Measurements from ENCODE around the gene TGDS.

- TF ChIP-seq HDAC2 (IDR thresholded peaks at IDR 0.05; ENCODE audit: borderline replicate concordance in 1 of 2, low read depth in 2 of 2, low read length in 2 of 2) (no peak), SIN3A (conservative IDR thresholded peaks at IDR 0.05 in 1 of 2, IDR thresholded peaks at IDR 0.05 in 1 of 2; ENCODE audit: low read depth in 1 of 2, low read length in 2 of 2) (no peak), ZNF274 (IDR thresholded peaks at IDR 0.05; ENCODE audit: borderline replicate concordance, extremely low read depth, low read length) (no peak), YY1 (IDR thresholded peaks at IDR 0.05; ENCODE audit: low read depth, low read length) (no peak), SP1 (IDR thresholded peaks at IDR 0.05; ENCODE audit: low read depth, low read length) (no peak), RAD21 (IDR thresholded peaks at IDR 0.05 in 1 of 2, conservative IDR thresholded peaks at IDR 0.05 in 1 of 2; ENCODE audit: low read depth in 2 of 2, low read length in 2 of 2) (no peak)
- TF ChIP-seq, protein P1, sequence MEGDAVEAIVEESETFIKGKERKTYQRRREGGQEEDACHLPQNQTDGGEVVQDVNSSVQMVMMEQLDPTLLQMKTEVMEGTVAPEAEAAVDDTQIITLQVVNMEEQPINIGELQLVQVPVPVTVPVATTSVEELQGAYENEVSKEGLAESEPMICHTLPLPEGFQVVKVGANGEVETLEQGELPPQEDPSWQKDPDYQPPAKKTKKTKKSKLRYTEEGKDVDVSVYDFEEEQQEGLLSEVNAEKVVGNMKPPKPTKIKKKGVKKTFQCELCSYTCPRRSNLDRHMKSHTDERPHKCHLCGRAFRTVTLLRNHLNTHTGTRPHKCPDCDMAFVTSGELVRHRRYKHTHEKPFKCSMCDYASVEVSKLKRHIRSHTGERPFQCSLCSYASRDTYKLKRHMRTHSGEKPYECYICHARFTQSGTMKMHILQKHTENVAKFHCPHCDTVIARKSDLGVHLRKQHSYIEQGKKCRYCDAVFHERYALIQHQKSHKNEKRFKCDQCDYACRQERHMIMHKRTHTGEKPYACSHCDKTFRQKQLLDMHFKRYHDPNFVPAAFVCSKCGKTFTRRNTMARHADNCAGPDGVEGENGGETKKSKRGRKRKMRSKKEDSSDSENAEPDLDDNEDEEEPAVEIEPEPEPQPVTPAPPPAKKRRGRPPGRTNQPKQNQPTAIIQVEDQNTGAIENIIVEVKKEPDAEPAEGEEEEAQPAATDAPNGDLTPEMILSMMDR (IDR thresholded peaks at IDR 0.05; ENCODE audit: control extremely low read depth in 1 of 3, insufficient read depth in 1 of 3, low read depth in 1 of 3, low read length in 3 of 3), result no peak
- TF ChIP-seq, protein P2, sequence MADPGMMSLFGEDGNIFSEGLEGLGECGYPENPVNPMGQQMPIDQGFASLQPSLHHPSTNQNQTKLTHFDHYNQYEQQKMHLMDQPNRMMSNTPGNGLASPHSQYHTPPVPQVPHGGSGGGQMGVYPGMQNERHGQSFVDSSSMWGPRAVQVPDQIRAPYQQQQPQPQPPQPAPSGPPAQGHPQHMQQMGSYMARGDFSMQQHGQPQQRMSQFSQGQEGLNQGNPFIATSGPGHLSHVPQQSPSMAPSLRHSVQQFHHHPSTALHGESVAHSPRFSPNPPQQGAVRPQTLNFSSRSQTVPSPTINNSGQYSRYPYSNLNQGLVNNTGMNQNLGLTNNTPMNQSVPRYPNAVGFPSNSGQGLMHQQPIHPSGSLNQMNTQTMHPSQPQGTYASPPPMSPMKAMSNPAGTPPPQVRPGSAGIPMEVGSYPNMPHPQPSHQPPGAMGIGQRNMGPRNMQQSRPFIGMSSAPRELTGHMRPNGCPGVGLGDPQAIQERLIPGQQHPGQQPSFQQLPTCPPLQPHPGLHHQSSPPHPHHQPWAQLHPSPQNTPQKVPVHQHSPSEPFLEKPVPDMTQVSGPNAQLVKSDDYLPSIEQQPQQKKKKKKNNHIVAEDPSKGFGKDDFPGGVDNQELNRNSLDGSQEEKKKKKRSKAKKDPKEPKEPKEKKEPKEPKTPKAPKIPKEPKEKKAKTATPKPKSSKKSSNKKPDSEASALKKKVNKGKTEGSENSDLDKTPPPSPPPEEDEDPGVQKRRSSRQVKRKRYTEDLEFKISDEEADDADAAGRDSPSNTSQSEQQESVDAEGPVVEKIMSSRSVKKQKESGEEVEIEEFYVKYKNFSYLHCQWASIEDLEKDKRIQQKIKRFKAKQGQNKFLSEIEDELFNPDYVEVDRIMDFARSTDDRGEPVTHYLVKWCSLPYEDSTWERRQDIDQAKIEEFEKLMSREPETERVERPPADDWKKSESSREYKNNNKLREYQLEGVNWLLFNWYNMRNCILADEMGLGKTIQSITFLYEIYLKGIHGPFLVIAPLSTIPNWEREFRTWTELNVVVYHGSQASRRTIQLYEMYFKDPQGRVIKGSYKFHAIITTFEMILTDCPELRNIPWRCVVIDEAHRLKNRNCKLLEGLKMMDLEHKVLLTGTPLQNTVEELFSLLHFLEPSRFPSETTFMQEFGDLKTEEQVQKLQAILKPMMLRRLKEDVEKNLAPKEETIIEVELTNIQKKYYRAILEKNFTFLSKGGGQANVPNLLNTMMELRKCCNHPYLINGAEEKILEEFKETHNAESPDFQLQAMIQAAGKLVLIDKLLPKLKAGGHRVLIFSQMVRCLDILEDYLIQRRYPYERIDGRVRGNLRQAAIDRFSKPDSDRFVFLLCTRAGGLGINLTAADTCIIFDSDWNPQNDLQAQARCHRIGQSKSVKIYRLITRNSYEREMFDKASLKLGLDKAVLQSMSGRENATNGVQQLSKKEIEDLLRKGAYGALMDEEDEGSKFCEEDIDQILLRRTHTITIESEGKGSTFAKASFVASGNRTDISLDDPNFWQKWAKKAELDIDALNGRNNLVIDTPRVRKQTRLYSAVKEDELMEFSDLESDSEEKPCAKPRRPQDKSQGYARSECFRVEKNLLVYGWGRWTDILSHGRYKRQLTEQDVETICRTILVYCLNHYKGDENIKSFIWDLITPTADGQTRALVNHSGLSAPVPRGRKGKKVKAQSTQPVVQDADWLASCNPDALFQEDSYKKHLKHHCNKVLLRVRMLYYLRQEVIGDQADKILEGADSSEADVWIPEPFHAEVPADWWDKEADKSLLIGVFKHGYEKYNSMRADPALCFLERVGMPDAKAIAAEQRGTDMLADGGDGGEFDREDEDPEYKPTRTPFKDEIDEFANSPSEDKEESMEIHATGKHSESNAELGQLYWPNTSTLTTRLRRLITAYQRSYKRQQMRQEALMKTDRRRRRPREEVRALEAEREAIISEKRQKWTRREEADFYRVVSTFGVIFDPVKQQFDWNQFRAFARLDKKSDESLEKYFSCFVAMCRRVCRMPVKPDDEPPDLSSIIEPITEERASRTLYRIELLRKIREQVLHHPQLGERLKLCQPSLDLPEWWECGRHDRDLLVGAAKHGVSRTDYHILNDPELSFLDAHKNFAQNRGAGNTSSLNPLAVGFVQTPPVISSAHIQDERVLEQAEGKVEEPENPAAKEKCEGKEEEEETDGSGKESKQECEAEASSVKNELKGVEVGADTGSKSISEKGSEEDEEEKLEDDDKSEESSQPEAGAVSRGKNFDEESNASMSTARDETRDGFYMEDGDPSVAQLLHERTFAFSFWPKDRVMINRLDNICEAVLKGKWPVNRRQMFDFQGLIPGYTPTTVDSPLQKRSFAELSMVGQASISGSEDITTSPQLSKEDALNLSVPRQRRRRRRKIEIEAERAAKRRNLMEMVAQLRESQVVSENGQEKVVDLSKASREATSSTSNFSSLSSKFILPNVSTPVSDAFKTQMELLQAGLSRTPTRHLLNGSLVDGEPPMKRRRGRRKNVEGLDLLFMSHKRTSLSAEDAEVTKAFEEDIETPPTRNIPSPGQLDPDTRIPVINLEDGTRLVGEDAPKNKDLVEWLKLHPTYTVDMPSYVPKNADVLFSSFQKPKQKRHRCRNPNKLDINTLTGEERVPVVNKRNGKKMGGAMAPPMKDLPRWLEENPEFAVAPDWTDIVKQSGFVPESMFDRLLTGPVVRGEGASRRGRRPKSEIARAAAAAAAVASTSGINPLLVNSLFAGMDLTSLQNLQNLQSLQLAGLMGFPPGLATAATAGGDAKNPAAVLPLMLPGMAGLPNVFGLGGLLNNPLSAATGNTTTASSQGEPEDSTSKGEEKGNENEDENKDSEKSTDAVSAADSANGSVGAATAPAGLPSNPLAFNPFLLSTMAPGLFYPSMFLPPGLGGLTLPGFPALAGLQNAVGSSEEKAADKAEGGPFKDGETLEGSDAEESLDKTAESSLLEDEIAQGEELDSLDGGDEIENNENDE (IDR thresholded peaks at IDR 0.05; ENCODE audit: insufficient replicate concordance, low read length), result no peak
These were observed 34.8 kb downstream of the TGDS start for GRCh38 chr13:94561126-94561525.

Measured in H1 (cell line).